ENCODE measurements around the gene NYNRIN.
A peak's percentile ranks its signal among the peaks of the same experiment; 100 is the strongest.

The NYNRIN gene

GRCh38 chr14:24363401-24363800 lies 35.4 kb upstream of the NYNRIN start:
- TF ChIP-seq CTCF (IDR thresholded peaks at IDR 0.05), result no peak
- Histone ChIP-seq H3K4me1 (ENCODE audit: control insufficient read depth in 1 of 2, insufficient read depth in 1 of 2, low read depth in 1 of 2, low read length in 1 of 2) (peaks cover 16 to 30% of the 10 kb centered on the region in 2 experiments), H3K27me3 (peaks cover 74% of the 10 kb centered on the region), H3K4me3 (ENCODE audit: low read depth in 1 of 2, low read length in 1 of 2) (no peak overlapping the region), H3K27ac (no peak overlapping the region), H3K36me3 (no peaks in the 10 kb centered on the region), H3K9me3 (no peaks in the 10 kb centered on the region)

GRCh38 chr14:24364841-24365240 lies 34.0 kb upstream of the NYNRIN start:
- H3K4me1 ChIP-seq (ENCODE audit: control insufficient read depth in 1 of 2, insufficient read depth in 1 of 2, low read depth in 1 of 2, low read length in 1 of 2), result peaks cover 16 to 36% of the 10 kb centered on the region in 2 experiments
- H3K4me3 ChIP-seq (ENCODE audit: low read depth in 1 of 2, low read length in 1 of 2), result no peak overlapping the region
- no peaks in the 10 kb centered on the region for H3K9me3 ChIP-seq
- H3K27me3 ChIP-seq, result peaks cover 88% of the 10 kb centered on the region
- H3K36me3 ChIP-seq, result no peaks in the 10 kb centered on the region
- H3K27ac ChIP-seq, result no peak overlapping the region
- no peak for TF ChIP-seq CTCF (IDR thresholded peaks at IDR 0.05)

GRCh38 chr14:24365600-24366412 lies 33.0 kb upstream of the NYNRIN start:
- no peak for TF ChIP-seq CTCF (IDR thresholded peaks at IDR 0.05)
- Histone ChIP-seq H3K27me3 (peaks cover 98% of the 10 kb centered on the region), H3K9me3 (no peaks in the 10 kb centered on the region), H3K4me1 (ENCODE audit: control insufficient read depth in 1 of 2, insufficient read depth in 1 of 2, low read depth in 1 of 2, low read length in 1 of 2) (peaks cover 16 to 36% of the 10 kb centered on the region in 2 experiments), H3K36me3 (no peaks in the 10 kb centered on the region), H3K4me3 (ENCODE audit: low read depth in 1 of 2, low read length in 1 of 2) (peak overlapping the region in 1 of 2 experiments; percentile 52), H3K27ac (no peak overlapping the region)

GRCh38 chr14:24366413-24366720 lies 32.4 kb upstream of the NYNRIN start:
- peak overlapping the region; percentile 29 to 52 for H3K4me3 ChIP-seq (ENCODE audit: low read depth in 1 of 2, low read length in 1 of 2)
- peaks cover 99% of the 10 kb centered on the region for H3K27me3 ChIP-seq
- H3K36me3 ChIP-seq, result no peaks in the 10 kb centered on the region
- no peak for TF ChIP-seq CTCF (IDR thresholded peaks at IDR 0.05)
- H3K9me3 ChIP-seq, result no peaks in the 10 kb centered on the region
- peaks cover 16 to 36% of the 10 kb centered on the region in 2 experiments for H3K4me1 ChIP-seq (ENCODE audit: control insufficient read depth in 1 of 2, insufficient read depth in 1 of 2, low read depth in 1 of 2, low read length in 1 of 2)
- H3K27ac ChIP-seq, result no peak overlapping the region

GRCh38 chr14:24366721-24367513 lies 31.9 kb upstream of the NYNRIN start:
- H3K4me3 ChIP-seq (ENCODE audit: low read depth in 1 of 2, low read length in 1 of 2), result peak overlapping the region; percentile 29 to 52
- H3K27me3 ChIP-seq, result peaks cover 95% of the 10 kb centered on the region
- H3K27ac ChIP-seq, result no peak overlapping the region
- TF ChIP-seq CTCF (IDR thresholded peaks at IDR 0.05), result no peak
- no peaks in the 10 kb centered on the region for H3K9me3 ChIP-seq
- no peaks in the 10 kb centered on the region for H3K36me3 ChIP-seq
- H3K4me1 ChIP-seq (ENCODE audit: control insufficient read depth in 1 of 2, insufficient read depth in 1 of 2, low read depth in 1 of 2, low read length in 1 of 2), result peaks cover 16 to 36% of the 10 kb centered on the region in 2 experiments
